Common myeloid progenitor, CD34-positive (primary cell): Measurements from ENCODE around the gene LSM7.

ENCODE experiments used
- CTCF ChIA-PET: fragments of 350-600 bp; sonication (Branson Sonifier 250); formaldehyde crosslinking; loops from one replicate; lab custom pipeline; 2021; ENCODE audit warnings: antibody characterized with exemption; lab: Charles Lee
- POLR2A ChIA-PET: fragments of 350-600 bp; sonication (Branson Sonifier 250); formaldehyde crosslinking; loops from one replicate; lab custom pipeline; 2021; ENCODE audit warnings: antibody characterized with exemption; lab: Charles Lee
- DNase-seq, 3 donors: peaks; one replicate each; pipeline versions ENCODE4 v3.0.0 to v3.0.0-alpha.2; 2013
- H3K27ac ChIP-seq, 2 experiments: 1 replicate in 1 of 2; 2 replicates in 1 of 2; pipeline ENCODE4 v1.7.0; 2013; ENCODE audit warnings: inconsistent platforms in 2 of 2, low read length in 2 of 2, mild to moderate bottlenecking in 2 of 2, low read depth in 1 of 2, moderate library complexity in 1 of 2; ENCODE audit not compliant: severe bottlenecking in 2 of 2, insufficient read depth in 1 of 2, poor library complexity in 1 of 2
- H3K27me3 ChIP-seq, 5 experiments: replicated peaks in 2 of 5; 1 replicate in 3 of 5; 2 replicates in 2 of 5; pipeline versions ENCODE4 v1.6.1 to v1.7.0; 2013; ENCODE audit warnings: low read length in 4 of 5, mild to moderate bottlenecking in 2 of 5, moderate library complexity in 2 of 5, inconsistent platforms in 1 of 5; ENCODE audit not compliant: insufficient read depth in 5 of 5, control insufficient read depth in 4 of 5
- H3K36me3 ChIP-seq, 4 experiments: 1 replicate in 2 of 4; 2 replicates in 2 of 4; pipeline versions ENCODE4 v1.6.1 to v1.7.0; 2013; ENCODE audit warnings: low read length in 3 of 4, control low read depth in 1 of 4, mild to moderate bottlenecking in 1 of 4; ENCODE audit not compliant: control insufficient read depth in 4 of 4, insufficient read depth in 4 of 4
- H3K4me1 ChIP-seq, 4 experiments: 1 replicate in 3 of 4; 2 replicates in 1 of 4; pipeline versions ENCODE4 v1.6.1 to v1.7.1; 2013; ENCODE audit warnings: low read length in 3 of 4, mild to moderate bottlenecking in 3 of 4, control low read depth in 1 of 4, inconsistent platforms in 1 of 4, moderate library complexity in 1 of 4; ENCODE audit not compliant: control insufficient read depth in 4 of 4, insufficient read depth in 4 of 4; ENCODE audit errors: control extremely low read depth in 1 of 4
- H3K4me3 ChIP-seq, 7 experiments: 1 replicate in 4 of 7; 2 replicates in 3 of 7; pipeline versions ENCODE4 v1.5.1 to v1.7.0; 2013; ENCODE audit warnings: mild to moderate bottlenecking in 7 of 7, low read length in 6 of 7, moderate library complexity in 6 of 7, inconsistent platforms in 2 of 7, low read depth in 2 of 7, control low read depth in 1 of 7; ENCODE audit not compliant: insufficient read depth in 4 of 7, control insufficient read depth in 1 of 7; ENCODE audit errors: extremely low read depth in 1 of 7
- H3K9me3 ChIP-seq, 5 experiments: 1 replicate in 4 of 5; 2 replicates in 1 of 5; pipeline versions ENCODE4 v1.6.1 to v1.7.1; 2013; ENCODE audit warnings: low read length in 4 of 5, mild to moderate bottlenecking in 2 of 5, inconsistent platforms in 1 of 5, low read depth in 1 of 5, moderate library complexity in 1 of 5; ENCODE audit not compliant: control insufficient read depth in 4 of 5, insufficient read depth in 2 of 5; ENCODE audit errors: control extremely low read depth in 1 of 5
- WGBS: methylation state at CpG from one replicate; pipeline ENCODE4 v1.1.5; 2013; ENCODE audit not compliant: insufficient coverage; 5-methylcytosine and 5-hydroxymethylcytosine counted together

Gene LSM7

GRCh38 chr19:2329501-2329916 lies 1.1 kb upstream of the LSM7 start:
- Histone ChIP-seq H3K4me3 (peak overlapping the region; percentile 8 to 98 (median 93)), H3K36me3 (peaks cover 0 to 27% (median under 1%) of the 10 kb centered on the region in 4 experiments), H3K4me1 (peaks cover 2 to 87% (median 83%) of the 10 kb centered on the region in 4 experiments), H3K27ac (peak overlapping the region; percentile 88 to 96), H3K9me3 (no peaks in the 10 kb centered on the region), H3K27me3 (no peaks in the 10 kb centered on the region)
- WGBS: 88% methylated on average over 11 of the region's 13 CpGs
- no peak for DNase-seq
- ChIA-PET CTCF (interaction anchor here (1.9 kb wide), 1 partner anchor 64 kb away, joined by 5 read pairs; no protein-coding TSS in a partner anchor), POLR2A (interaction anchor here (0.6 to 1.3 kb wide), 2 partner anchors 11 to 42 kb away, joined by 4 to 8 read pairs; no protein-coding TSS in a partner anchor)

- ChIA-PET CTCF (interaction anchor here (1.9 kb wide), 1 partner anchor 64 kb away, joined by 5 read pairs; no protein-coding TSS in a partner anchor), POLR2A (no interaction called here)
- no peak for DNase-seq
- H3K27ac ChIP-seq: peak overlapping the region; percentile 88 to 96
- WGBS: 13% methylated on average over 11 of the region's 16 CpGs
- H3K27me3 ChIP-seq: no peaks in the 10 kb centered on the region
- H3K4me1 ChIP-seq: peaks cover 2 to 87% (median 84%) of the 10 kb centered on the region in 4 experiments
- H3K4me3 ChIP-seq: peak overlapping the region; percentile 70 to 98 (median 93)
- H3K9me3 ChIP-seq: no peaks in the 10 kb centered on the region
- peaks cover 0 to 27% (median 2%) of the 10 kb centered on the region in 4 experiments for H3K36me3 ChIP-seq
Measured at GRCh38 chr19:2329149-2329478, 728 bp upstream of the LSM7 start.

GRCh38 chr19:2327773-2328400 lies 499 bp downstream of the LSM7 start:
- Histone ChIP-seq H3K9me3 (no peaks in the 10 kb centered on the region), H3K4me1 (peaks cover 2 to 85% (median 75%) of the 10 kb centered on the region in 4 experiments), H3K27ac (peak overlapping the region; percentile 88 to 96), H3K27me3 (no peaks in the 10 kb centered on the region), H3K4me3 (peak overlapping the region; percentile 70 to 98 (median 93)), H3K36me3 (peaks cover 0 to 39% (median 7%) of the 10 kb centered on the region in 4 experiments)
- ChIA-PET POLR2A (interaction anchor here (1.0 to 1.3 kb wide), 3 partner anchors 12 to 40 kb away, joined by 3 to 6 read pairs (median 4); no protein-coding TSS in a partner anchor), CTCF (interaction anchor here (1.0 to 2.2 kb wide), 5 partner anchors 12 to 142 kb away, joined by 3 to 11 read pairs (median 4); no protein-coding TSS in a partner anchor)
- peak in 2 of 3 donors; percentile 54 to 65 for DNase-seq
- 1% methylated on average over 14 of the region's 18 CpGs for WGBS

GRCh38 chr19:2326699-2327360 lies 1.6 kb downstream of the LSM7 start:
- Histone ChIP-seq H3K4me3 (peak overlapping the region in 5 of 7 experiments; percentile 80 to 98 (median 95)), H3K9me3 (no peaks in the 10 kb centered on the region), H3K36me3 (peaks cover 0 to 46% (median 13%) of the 10 kb centered on the region in 4 experiments), H3K27ac (peak overlapping the region; percentile 88 to 96), H3K27me3 (no peaks in the 10 kb centered on the region), H3K4me1 (peaks cover 2 to 80% (median 65%) of the 10 kb centered on the region in 4 experiments)
- no peak for DNase-seq
- ChIA-PET CTCF (interaction anchor here (0.6 to 2.9 kb wide), 8 partner anchors 11 to 301 kb away, joined by 3 to 11 read pairs (median 4); no protein-coding TSS in a partner anchor), POLR2A (interaction anchor here (0.6 to 2.7 kb wide), 6 partner anchors 11 to 153 kb away, joined by 3 to 23 read pairs (median 5); partner anchors contain the start of gene PEAK3)
- WGBS: 95% methylated on average over 16 of the region's 16 CpGs

DNA sequence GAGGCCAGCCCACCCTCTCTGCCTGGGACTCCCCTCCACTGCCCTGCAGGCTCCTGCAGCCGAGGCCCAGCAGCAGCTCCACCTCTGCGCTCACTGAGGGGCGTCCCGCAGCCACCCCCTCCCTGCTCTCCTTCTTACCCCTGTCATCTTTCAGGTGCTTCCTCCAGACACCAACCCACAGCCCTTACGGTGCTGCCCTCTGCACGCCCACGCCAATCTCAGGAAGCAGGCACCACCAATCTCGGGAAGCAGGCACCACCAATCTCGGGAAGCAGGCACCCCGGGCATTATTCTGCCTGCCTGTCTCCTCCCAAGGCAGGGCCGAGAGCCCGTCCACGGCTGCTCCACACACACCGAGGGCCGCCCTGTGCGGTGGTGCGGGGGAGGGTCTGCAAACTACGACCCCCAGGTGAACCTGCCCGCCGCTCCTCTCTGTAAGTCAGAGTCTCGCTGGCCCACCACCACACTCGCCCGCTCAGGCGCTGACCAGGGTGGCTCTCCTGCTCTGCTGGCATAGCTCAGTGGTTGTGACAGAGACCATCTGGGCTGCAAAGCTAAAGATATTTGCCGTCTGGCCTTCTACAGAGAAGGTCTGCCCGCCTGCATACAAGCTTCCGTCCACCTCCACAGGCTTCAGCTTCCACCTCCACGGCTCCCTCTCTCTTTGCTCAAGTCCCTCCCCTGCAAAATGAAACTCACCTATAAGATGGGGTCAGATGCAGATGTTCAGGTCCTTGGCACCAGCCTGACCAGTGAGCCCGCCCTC lies 2.9 kb downstream of the LSM7 start:
- 7% methylated on average over 23 of the region's 29 CpGs for WGBS
- DNase-seq: peak; percentile 99 to 100 (median 99)
- H3K36me3 ChIP-seq: peaks cover 0 to 54% (median 19%) of the 10 kb centered on the region in 4 experiments
- ChIA-PET POLR2A (interaction anchor here (0.5 to 2.7 kb wide), 20 partner anchors 9 to 151 kb away, joined by 3 to 23 read pairs (median 5); partner anchors contain the start of genes GADD45B and PEAK3), CTCF (interaction anchor here (0.9 to 2.9 kb wide), 9 partner anchors 8 to 286 kb away, joined by 3 to 14 read pairs (median 5); partner anchors contain the start of gene TIMM13)
- peak overlapping the region in 5 of 7 experiments; percentile 21 to 64 (median 51) for H3K4me3 ChIP-seq
- H3K27ac ChIP-seq: peak overlapping the region; percentile 88 to 96
- H3K27me3 ChIP-seq: no peaks in the 10 kb centered on the region
- H3K9me3 ChIP-seq: no peaks in the 10 kb centered on the region
- peaks cover 2 to 66% (median 52%) of the 10 kb centered on the region in 4 experiments for H3K4me1 ChIP-seq

DNA sequence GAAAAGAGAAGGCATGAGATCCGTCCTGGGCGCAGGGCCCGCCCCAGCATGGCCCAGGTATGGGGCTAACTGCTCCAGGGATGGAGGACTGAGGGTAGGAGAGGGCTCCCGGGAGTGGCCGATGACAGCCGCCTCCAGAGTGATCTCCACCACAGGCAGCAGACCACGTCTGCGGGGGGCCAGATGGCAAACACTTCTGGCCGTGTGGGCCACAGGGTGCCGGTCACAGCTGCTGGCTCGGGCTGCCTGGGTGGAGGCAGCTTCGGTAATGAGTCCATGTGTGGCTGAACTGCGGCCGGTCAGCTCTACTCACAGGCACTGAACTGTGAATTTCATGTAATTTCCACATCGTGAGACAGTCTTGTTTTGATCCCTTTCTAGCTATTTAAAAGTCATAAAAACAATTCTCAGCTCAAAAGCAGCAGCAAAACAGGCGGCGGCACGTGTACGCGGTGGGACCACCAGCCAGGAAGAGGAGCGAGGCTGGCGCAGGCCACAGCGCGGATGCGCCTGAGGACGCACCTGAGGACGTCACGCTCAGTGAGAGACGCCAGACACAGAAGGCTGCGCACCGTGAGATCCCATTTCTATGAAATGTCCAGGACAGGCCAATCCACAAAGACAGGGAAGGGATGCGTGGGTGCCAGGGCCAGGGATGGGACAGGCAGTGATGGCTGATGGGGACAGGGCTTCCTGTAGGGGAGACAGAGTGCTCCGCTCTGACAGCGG lies 4.0 kb downstream of the LSM7 start:
- ChIA-PET POLR2A (interaction anchor here (0.7 to 2.7 kb wide), 15 partner anchors 8 to 152 kb away, joined by 3 to 23 read pairs (median 5); partner anchors contain the start of genes GADD45B and PEAK3), CTCF (interaction anchor here (0.9 to 2.9 kb wide), 7 partner anchors 9 to 153 kb away, joined by 3 to 14 read pairs (median 7); no protein-coding TSS in a partner anchor)
- no peaks in the 10 kb centered on the region for H3K9me3 ChIP-seq
- peaks cover 2 to 56% (median 44%) of the 10 kb centered on the region in 4 experiments for H3K4me1 ChIP-seq
- peak in 1 of 3 donors; percentile 45 for DNase-seq
- no peaks in the 10 kb centered on the region for H3K27me3 ChIP-seq
- 80% methylated on average over 33 of the region's 34 CpGs for WGBS
- peak overlapping the region in 4 of 7 experiments; percentile 12 to 55 (median 18) for H3K4me3 ChIP-seq
- peak overlapping the region; percentile 73 to 86 for H3K27ac ChIP-seq
- H3K36me3 ChIP-seq: peaks cover 0 to 54% (median 19%) of the 10 kb centered on the region in 4 experiments
